Panc1 (cell line): ENCODE data around the gene TMEM256. TPM values are rescaled to one million over a fixed set of nuclear protein-coding genes. Genes with fewer than 3 reads are reported as not detected.

Experiments used
- ATAC-seq: fragments of 200-7000 bp; cut with Tn5 transposase; 2 replicates; pipeline ENCODE4 v1.9.1; 2020; ENCODE audit warnings: mild to moderate bottlenecking, moderate library complexity
- BruUV-seq: library from RNA; stranded (reverse); fragments of 400-500 nt; replicated peaks from 2 replicates; lab custom pipeline; 2021; lab: Mats Ljungman, UMichigan
- CTCF ChIA-PET: fragments of 300-600 bp; sonication (Branson Sonifier 250); formaldehyde crosslinking; loops from one replicate; lab custom pipeline; 2022; ENCODE audit warnings: antibody characterized with exemption; lab: Charles Lee
- POLR2A ChIA-PET: fragments of 300-600 bp; sonication (Branson Sonifier 250); formaldehyde crosslinking; loops from one replicate; lab custom pipeline; 2022; ENCODE audit warnings: antibody characterized with exemption; lab: Charles Lee
- DNase-seq: peaks from one replicate; pipeline ENCODE4 v3.0.0-alpha.2; 2010; ENCODE audit warnings: low read depth, low spot score
- H3K27ac ChIP-seq: 2 replicates; pipeline ENCODE4 v1.5.1; 2011; ENCODE audit warnings: mild to moderate bottlenecking, low read length, inconsistent platforms
- H3K27me3 ChIP-seq: fragments of 200-500 bp; sonication (Bioruptor generic); 2 replicates; pipeline ENCODE4 v1.6.0; 2014; ENCODE audit warnings: low read length, inconsistent platforms; ENCODE audit not compliant: control insufficient read depth, insufficient read depth
- H3K36me3 ChIP-seq: fragments of 200-500 bp; sonication (Bioruptor generic); 2 replicates; pipeline ENCODE4 v1.5.1; 2014; ENCODE audit warnings: inconsistent platforms, mild to moderate bottlenecking, low read length, moderate library complexity; ENCODE audit not compliant: control insufficient read depth, insufficient read depth
- H3K4me1 ChIP-seq: 2 replicates; pipeline ENCODE4 v1.5.1; 2011; ENCODE audit warnings: inconsistent platforms, mild to moderate bottlenecking, low read length, moderate library complexity; ENCODE audit not compliant: control insufficient read depth, insufficient read depth
- H3K4me3 ChIP-seq, 2 experiments: 2 replicates each; pipeline ENCODE4 v1.5.1; 2011 to 2012; ENCODE audit warnings: low read depth in 2 of 2, low read length in 2 of 2, mild to moderate bottlenecking in 2 of 2, inconsistent platforms in 1 of 2, moderate library complexity in 1 of 2
- H3K9me3 ChIP-seq: fragments of 200-500 bp; sonication (Bioruptor generic); 2 replicates; pipeline ENCODE4 v1.5.1; 2014; ENCODE audit warnings: low read depth, mild to moderate bottlenecking, inconsistent platforms, low read length, moderate library complexity; ENCODE audit not compliant: control insufficient read depth, insufficient read depth
- POLR2AphosphoS5 ChIP-seq: IDR thresholded peaks from 2 replicates; pipeline ENCODE4 v1.6.1; 2012; ENCODE audit warnings: mild to moderate bottlenecking, low read depth, low read length, moderate library complexity
- SIN3A ChIP-seq: IDR thresholded peaks from 2 replicates; pipeline ENCODE4 v1.6.1; 2012; ENCODE audit warnings: low read depth, mild to moderate bottlenecking, low read length, moderate library complexity, borderline replicate concordance; ENCODE audit not compliant: insufficient read depth
- TCF7L2 ChIP-seq: IDR thresholded peaks from 2 replicates; pipeline ENCODE4 v1.6.1; 2011; ENCODE audit warnings: mild to moderate bottlenecking, low read depth, low read length, inconsistent platforms
- in situ Hi-C: cut with HindIII; loops from 2 replicates; pipeline ENCODE4 v1.10.0; 2016; ENCODE audit warnings: low sequenced_read_pairs, low pct_unique_long_range_greater_than_20kb
- intact Hi-C: fragments of 100-400 bp; cut with micrococcal nuclease; formaldehyde crosslinking; loops from one replicate; pipeline ENCODE4 v1.10.0; 2022; ENCODE audit not compliant: unreplicated experiment
- total RNA-seq: library from RNA; stranded (reverse); gene quantifications from one replicate; pipeline ENCODE4 v1.2.1, GENCODE V29; 2021; ENCODE audit not compliant: unreplicated experiment
- TF ChIP-seq, protein P1 (sequence below), 2 experiments: IDR thresholded peaks; 2 replicates each; pipeline ENCODE4 v1.6.1; 2011 to 2012; ENCODE audit warnings: low read depth in 2 of 2, control low read depth in 1 of 2, low read length in 1 of 2, mild to moderate bottlenecking in 1 of 2, moderate library complexity in 1 of 2; ENCODE audit not compliant: insufficient read depth in 1 of 2
- TF ChIP-seq, protein P2 (sequence below): fragments of 450-650 bp; IDR thresholded peaks from 2 replicates; pipeline ENCODE4 v1.5.1; 2017; ENCODE audit warnings: mild to moderate bottlenecking

Gene TMEM256
- total RNA-seq, 1 experiment from 2014 or later, result 35.8 TPM

DNA sequence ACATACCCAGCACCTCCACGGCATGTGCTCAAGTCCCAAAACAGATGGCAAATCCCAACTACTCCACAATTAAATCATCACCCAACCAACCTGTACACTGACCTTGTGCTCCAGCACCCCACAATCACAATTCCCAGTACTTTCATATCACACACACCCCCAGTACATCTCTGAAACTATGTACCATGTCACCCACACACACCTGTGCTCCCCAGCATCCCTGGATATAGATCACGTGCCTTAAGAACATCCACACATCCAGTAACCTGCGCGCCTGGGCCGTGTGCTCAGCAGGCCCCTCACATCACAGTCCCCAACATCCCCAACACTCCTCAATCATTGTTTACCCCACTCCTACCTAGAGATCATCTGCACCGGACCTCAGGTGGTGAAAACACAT, 5.8 kb upstream of the TMEM256 start:
- no peaks in the 10 kb centered on the region for H3K27me3 ChIP-seq
- no peaks in the 10 kb centered on the region for H3K9me3 ChIP-seq
- ATAC-seq (no peak), DNase-seq (no peak)
- intact Hi-C loops (no loop called here), in situ Hi-C loops (no loop called here)
- BruUV-seq, result no TSS peak
- no peak overlapping the region for H3K4me3 ChIP-seq
- no peaks in the 10 kb centered on the region for H3K36me3 ChIP-seq
- ChIA-PET POLR2A (no interaction called here), CTCF (no interaction called here)
- H3K27ac ChIP-seq, result no peak overlapping the region
- TF ChIP-seq, protein P1, sequence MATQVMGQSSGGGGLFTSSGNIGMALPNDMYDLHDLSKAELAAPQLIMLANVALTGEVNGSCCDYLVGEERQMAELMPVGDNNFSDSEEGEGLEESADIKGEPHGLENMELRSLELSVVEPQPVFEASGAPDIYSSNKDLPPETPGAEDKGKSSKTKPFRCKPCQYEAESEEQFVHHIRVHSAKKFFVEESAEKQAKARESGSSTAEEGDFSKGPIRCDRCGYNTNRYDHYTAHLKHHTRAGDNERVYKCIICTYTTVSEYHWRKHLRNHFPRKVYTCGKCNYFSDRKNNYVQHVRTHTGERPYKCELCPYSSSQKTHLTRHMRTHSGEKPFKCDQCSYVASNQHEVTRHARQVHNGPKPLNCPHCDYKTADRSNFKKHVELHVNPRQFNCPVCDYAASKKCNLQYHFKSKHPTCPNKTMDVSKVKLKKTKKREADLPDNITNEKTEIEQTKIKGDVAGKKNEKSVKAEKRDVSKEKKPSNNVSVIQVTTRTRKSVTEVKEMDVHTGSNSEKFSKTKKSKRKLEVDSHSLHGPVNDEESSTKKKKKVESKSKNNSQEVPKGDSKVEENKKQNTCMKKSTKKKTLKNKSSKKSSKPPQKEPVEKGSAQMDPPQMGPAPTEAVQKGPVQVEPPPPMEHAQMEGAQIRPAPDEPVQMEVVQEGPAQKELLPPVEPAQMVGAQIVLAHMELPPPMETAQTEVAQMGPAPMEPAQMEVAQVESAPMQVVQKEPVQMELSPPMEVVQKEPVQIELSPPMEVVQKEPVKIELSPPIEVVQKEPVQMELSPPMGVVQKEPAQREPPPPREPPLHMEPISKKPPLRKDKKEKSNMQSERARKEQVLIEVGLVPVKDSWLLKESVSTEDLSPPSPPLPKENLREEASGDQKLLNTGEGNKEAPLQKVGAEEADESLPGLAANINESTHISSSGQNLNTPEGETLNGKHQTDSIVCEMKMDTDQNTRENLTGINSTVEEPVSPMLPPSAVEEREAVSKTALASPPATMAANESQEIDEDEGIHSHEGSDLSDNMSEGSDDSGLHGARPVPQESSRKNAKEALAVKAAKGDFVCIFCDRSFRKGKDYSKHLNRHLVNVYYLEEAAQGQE (IDR thresholded peaks at IDR 0.05; ENCODE audit: insufficient read depth in 1 of 2, low read depth in 2 of 2, low read length in 1 of 2), result no peak
- TF ChIP-seq TCF7L2, result no peak
- no peak for TF ChIP-seq SIN3A
- TF ChIP-seq POLR2AphosphoS5, result no peak
- TF ChIP-seq, protein P2, sequence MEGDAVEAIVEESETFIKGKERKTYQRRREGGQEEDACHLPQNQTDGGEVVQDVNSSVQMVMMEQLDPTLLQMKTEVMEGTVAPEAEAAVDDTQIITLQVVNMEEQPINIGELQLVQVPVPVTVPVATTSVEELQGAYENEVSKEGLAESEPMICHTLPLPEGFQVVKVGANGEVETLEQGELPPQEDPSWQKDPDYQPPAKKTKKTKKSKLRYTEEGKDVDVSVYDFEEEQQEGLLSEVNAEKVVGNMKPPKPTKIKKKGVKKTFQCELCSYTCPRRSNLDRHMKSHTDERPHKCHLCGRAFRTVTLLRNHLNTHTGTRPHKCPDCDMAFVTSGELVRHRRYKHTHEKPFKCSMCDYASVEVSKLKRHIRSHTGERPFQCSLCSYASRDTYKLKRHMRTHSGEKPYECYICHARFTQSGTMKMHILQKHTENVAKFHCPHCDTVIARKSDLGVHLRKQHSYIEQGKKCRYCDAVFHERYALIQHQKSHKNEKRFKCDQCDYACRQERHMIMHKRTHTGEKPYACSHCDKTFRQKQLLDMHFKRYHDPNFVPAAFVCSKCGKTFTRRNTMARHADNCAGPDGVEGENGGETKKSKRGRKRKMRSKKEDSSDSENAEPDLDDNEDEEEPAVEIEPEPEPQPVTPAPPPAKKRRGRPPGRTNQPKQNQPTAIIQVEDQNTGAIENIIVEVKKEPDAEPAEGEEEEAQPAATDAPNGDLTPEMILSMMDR, result no peak
- no peaks in the 10 kb centered on the region; the same call in 1 of the 2 replicates for H3K4me1 ChIP-seq

DNA sequence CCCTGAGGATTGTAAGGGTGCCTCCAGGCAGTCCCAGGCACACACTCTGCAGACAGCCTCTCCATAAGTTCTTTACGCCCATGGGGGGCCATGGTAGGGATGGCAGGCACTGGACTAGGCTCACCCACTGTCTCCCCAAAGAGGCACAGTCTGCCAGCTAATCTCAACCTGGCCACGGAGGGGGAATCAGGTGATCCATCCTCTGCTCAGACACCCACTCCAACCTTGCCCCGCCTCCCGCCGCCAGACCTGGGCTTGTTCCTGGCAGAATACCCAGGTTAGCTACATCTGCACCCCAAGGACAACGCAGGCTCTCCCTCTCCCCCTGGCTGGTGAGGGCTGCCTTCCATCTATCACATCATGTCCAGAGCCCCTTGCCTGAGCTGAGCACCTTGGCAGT, 5.0 kb upstream of the TMEM256 start:
- no peaks in the 10 kb centered on the region for H3K9me3 ChIP-seq
- BruUV-seq, result no TSS peak
- no peak overlapping the region for H3K4me3 ChIP-seq
- no peak overlapping the region for H3K27ac ChIP-seq
- intact Hi-C loops, result no loop called here
- in situ Hi-C loops, result no loop called here
- H3K36me3 ChIP-seq, result no peaks in the 10 kb centered on the region
- ChIA-PET CTCF (no interaction called here), POLR2A (no interaction called here)
- no peak for DNase-seq
- ATAC-seq, result no peak
- no peaks in the 10 kb centered on the region; the same call in 1 of the 2 replicates for H3K4me1 ChIP-seq
- no peak for TF ChIP-seq TCF7L2
- TF ChIP-seq, protein P2, result no peak
- no peak for TF ChIP-seq POLR2AphosphoS5
- TF ChIP-seq, protein P1 (IDR thresholded peaks at IDR 0.05; ENCODE audit: insufficient read depth in 1 of 2, low read depth in 2 of 2, low read length in 1 of 2), result no peak
- no peak for TF ChIP-seq SIN3A
- no peaks in the 10 kb centered on the region for H3K27me3 ChIP-seq
